ENCODE measurements around the gene MED8.
"Not testable (repeated sequence)": the region's sequence is repeated elsewhere in the genome, so short reads cannot be mapped to it uniquely, and the experiment has no call there.

MED8 gene

GRCh38 chr1:43382027-43382779, 7.4 kb downstream of the MED8 start:
- DNase-seq = no peak

- no peak for DNase-seq
These were observed 8.0 kb downstream of the MED8 start for GRCh38 chr1:43381612-43382011.

GRCh38 chr1:43379476-43379875, 10.1 kb downstream of the MED8 start:
- no peak for DNase-seq

DNA sequence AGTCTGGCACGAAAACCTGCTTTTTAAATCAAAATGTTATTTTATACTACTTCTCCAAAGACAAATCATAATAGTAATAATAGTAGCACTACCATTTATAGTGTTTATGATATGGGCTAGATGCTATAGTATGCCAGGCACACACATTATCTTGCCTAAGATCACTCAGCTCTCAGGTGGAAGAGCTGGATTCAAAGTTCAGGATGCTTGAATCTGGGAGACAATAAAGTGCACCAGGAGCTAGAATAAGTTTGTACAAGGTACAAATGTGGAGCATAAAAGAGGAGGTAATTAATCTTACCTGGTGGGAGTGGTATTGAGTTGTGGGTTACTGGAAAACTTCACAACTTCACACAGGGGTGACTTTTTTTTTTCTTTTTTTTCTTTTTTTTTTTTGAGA, 11.8 kb downstream of the MED8 start:
- DNase-seq = no peak

DNA sequence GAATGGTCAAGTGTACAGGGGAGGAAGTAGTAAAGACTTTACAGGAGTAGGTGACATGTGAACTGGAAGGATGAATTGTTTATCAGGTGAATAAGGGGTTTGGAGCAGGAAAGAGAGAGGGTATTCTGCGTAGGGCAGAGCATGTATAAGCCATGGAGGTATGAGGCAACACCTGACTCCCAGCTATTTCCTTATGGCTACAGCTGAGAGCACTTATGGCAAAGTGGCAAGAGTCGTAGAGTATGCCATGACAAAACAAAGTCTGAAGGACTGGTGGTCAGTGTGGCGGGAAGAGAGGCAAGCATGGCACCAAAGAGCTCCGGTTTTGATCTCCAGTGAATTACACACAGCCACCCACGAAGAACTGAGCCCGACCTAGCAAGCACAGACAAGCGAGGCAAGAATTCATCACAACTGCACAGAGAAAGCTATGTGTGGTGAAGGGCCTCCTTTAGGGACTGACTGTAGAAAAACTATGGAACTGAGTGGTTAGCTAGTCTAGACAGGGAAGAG, 12.8 kb downstream of the MED8 start:
- DNase-seq = no peak

GRCh38 chr1:43373066-43373940, 16.3 kb downstream of the MED8 start:
- DNase-seq = no peak

DNA sequence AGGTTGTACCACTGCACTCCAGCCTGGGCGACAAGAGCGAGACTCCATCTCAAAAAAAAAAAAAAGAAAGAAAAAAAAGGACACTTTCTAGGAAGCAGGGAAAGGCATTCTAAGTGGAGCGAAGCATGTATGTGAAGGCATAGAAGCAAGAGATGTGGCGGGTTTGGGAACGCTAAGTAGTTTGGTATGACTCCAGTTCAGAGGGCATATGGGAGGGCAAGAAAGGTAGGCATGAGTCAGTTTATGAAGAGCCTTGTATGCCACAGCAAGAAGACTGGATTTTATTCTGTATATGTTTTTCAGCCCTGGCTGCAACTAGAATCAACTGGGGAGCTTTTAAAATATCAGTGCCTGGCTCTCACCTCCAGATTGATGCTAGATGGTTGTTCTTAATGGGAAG, 17.4 kb downstream of the MED8 start:
- no peak for DNase-seq

DNA sequence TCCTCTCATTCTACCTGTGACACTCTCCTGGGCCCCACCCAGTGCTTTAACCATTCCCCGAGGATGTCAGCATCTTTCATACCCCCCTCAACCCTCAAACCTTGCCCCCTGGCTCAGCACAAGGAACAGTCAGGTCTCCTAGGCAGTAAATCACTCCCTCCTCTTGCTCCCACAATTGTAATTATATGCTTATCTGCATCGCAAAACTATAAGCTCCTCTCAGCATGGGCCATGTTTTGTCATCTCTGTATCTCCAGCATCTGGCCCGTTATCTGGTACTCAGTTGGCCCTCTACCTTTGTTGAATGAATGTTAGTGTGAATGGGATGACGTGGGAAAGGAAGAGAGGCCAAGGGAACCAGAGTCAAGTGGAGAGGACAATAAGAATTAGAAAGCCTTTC, 19.0 kb downstream of the MED8 start:
- DNase-seq = no peak

GRCh38 chr1:43369779-43370178, 19.8 kb downstream of the MED8 start:
- DNase-seq = not testable (repeated sequence)

- DNase-seq = no peak
These were observed 21.0 kb downstream of the MED8 start for GRCh38 chr1:43368646-43369020.

DNA sequence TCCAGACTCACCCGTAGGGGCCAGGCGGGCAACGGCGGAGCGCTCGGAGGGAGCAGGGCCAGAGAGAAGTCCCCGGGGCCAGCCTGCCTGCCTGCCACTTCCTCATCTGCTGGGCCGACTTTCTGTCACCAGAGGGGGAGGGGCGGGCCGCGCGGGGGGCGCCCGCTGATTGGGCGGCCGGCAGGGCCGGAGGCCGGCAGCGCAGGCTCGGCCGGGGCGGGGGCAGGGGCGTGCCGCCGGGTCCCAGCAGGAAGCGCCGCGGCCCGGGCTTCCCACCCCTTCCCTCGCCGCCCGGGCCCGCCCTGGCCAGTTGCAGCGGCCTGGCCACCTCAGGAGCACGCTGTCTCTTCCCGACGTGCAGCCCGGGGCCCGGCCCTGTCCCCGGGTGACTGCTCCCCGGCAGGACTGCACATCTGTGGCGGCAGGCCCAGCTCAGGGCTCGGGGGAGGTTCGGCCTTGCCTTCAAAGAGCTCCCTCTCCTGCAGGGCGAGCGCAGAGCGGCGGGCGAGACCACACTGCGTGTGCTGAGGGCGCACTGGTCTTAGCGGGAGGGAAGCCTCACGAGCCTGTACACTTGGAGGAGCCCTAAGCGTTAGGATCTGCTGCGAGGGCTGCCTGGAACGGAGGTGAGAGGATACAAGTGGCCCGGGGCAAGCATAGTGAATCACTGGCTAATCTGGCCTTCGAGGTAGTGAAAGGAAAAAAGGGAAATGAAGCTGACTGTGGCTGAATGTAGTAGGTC, 21.5 kb downstream of the MED8 start, which contains the start of gene ELOVL1:
Gene ELOVL1 (minus strand): TSS at position 108 of the 742 bp plus-strand sequence. CDS start 2,402 bp downstream, outside the sequence.
- peak; percentile 63 to 76 for DNase-seq

DNA sequence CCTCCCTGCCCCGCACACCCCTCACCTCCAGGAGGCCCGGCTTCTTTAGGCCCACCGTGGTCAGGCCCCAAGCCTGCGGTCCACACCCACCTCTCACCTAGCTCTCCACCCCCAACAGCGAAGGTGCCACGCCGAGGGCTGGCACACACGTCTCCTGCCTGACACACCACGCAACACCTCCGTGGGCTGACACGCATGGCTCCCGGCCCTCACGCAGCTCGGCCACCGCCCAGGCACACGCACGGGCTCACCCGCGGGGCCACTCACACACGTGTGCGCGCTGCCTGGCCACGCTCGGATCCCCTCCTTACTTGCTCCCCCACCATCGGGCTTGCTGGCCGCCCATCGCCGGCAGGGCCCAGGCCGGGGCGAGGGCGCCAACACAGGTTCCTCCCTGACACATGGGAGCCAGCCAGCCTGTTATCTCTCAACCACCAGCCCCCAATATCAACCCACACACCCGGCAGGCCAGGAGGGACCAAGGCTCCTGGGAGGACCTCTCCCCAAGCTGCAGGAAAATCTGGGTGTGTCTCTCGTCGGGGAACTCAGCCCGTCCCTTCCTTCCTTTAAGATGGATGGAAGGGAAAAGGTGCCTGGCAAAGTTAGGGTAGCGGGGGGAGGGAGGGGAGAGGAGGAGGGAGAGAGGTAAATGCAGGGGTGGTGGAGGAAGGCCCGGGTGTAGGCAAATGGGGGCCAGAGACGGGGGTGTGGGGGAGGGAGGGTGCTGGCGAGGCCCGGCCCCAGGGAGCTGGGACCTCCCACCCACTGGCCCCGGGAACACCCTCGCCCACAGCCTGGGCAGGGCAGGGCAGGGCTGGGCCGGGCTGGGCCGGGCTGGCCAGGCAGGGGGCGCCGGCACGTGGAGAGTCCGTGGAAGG, 22.3 kb downstream of the MED8 start:
- DNase-seq = no peak

GRCh38 chr1:43366601-43367025, 23.0 kb downstream of the MED8 start:
- DNase-seq = no peak

GRCh38 chr1:43366179-43366578, 23.4 kb downstream of the MED8 start:
- DNase-seq = no peak

DNA sequence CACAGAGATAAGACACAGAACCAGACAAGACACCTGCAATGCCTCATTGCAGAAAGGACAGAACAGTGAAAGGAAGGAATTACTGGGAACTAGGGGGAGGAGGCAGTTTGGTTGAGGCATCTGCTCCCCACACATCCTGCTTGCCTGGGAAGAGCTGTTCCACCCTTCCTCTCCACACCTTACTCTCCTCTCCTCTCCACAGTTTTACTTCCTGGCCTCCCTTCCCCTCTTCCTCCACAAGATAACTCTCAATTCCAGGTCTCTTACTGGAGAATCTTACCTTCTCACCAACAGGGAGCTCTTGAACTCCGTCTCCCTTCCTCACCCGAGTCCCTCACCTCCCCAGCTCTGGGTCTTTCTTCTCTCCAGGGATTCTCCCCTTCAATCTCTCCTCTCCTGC, 23.9 kb downstream of the MED8 start:
- DNase-seq = no peak

GRCh38 chr1:43363935-43364525, 25.6 kb downstream of the MED8 start:
- DNase-seq = no peak

GRCh38 chr1:43363283-43363934, 26.2 kb downstream of the MED8 start:
- DNase-seq = no peak

DNA sequence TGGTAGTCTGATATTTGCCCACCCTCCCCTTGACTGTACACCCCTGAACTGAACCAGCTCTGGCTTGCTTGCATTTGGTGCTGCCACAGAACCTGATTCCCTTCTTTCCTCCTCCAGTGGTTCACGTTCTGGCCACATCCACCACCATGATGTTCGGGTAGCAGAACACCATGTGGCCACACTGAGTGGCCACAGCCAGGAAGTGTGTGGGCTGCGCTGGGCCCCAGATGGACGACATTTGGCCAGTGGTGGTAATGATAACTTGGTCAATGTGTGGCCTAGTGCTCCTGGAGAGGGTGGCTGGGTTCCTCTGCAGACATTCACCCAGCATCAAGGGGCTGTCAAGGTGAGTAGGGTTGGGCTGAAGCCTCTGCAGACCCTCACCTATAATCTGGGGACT, 29.0 kb downstream of the MED8 start:
- DNase-seq = no peak

- no peak for DNase-seq
These were observed 29.9 kb downstream of the MED8 start for GRCh38 chr1:43359696-43360095.

DNA sequence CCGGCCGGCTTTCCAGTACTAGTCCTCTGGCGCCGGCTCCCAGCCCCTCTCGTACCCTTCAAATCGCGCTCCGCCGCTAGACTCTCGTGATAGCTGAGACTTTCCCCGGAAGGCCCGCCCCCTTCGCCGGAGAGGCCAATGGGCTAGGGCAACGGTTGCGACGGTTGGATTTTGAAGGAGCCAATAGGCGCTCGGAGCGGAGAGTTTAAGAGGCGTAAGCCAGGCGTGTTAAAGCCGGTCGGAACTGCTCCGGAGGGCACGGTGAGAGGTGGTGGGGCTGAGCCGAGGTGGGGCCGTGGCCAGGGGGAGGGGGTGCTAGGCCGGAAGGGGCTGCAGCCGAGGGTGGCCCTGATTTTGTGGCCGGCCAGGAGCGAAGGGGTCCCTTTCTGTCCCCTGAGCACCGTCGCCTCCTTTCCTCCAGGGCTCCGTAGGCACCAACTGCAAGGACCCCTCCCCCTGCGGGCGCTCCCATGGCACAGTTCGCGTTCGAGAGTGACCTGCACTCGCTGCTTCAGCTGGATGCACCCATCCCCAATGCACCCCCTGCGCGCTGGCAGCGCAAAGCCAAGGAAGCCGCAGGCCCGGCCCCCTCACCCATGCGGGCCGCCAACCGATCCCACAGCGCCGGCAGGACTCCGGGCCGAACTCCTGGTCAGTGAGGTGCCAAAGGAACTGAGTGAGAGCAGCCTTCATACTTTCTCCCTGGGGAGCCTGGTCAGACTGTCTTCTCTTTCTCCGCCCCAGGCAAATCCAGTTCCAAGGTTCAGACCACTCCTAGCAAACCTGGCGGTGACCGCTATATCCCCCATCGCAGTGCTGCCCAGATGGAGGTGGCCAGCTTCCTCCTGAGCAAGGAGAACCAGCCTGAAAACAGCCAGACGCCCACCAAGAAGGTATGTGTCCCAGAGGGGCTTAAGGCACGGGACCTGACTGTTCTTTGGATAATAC, 30.6 kb downstream of the MED8 start, which contains the start of gene CDC20:
Gene CDC20 (plus strand): TSS at position 236 of the 948 bp plus-strand sequence. CDS start 235 bp downstream, at position 471.
- peak; percentile 96 to 97 for DNase-seq
